ENCODE measurements around the gene MED23.
"Not testable (repeated sequence)": the region's sequence is repeated elsewhere in the genome, so short reads cannot be mapped to it uniquely, and the experiment has no call there.

The MED23 gene

DNA sequence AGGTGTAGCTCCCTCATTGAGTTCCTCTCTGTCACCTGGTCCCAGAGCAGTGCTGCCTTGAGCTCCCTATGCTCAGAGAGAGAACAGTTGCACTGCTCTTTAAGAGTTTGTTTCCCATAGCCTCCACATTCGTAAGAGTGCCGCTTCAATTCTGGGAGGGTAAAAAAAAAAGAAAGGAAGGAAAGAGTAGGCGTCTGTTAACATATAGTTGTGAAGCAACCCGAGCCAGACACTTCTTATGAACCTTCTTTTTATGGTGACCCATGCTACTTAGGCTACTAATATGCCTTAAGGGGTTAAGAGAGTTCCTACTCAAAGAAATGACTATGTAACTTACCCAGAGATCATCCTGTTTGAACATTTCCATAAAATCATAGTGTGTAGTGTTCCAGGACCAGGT, 59.3 kb downstream of the MED23 start:
- no peak for DNase-seq

DNA sequence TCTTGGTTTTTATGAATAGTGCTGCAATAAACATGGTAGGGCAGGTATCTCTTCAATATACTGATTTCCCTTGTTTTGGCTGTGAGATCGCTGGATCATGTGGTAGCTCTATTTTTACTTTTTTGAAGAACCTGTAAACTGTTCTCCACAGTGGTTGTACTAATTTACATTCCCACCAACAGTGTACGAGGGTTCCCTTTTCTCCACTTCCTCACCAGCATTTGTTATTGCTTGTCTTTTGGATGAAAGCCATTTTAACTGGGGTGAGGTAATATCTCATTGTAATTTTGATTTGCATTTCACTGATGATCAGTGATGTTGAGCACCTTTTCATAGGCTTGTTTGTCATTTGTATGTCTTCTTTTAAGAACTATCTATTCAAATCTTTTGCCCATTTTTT, 63.0 kb downstream of the MED23 start:
- no peak for DNase-seq

DNA sequence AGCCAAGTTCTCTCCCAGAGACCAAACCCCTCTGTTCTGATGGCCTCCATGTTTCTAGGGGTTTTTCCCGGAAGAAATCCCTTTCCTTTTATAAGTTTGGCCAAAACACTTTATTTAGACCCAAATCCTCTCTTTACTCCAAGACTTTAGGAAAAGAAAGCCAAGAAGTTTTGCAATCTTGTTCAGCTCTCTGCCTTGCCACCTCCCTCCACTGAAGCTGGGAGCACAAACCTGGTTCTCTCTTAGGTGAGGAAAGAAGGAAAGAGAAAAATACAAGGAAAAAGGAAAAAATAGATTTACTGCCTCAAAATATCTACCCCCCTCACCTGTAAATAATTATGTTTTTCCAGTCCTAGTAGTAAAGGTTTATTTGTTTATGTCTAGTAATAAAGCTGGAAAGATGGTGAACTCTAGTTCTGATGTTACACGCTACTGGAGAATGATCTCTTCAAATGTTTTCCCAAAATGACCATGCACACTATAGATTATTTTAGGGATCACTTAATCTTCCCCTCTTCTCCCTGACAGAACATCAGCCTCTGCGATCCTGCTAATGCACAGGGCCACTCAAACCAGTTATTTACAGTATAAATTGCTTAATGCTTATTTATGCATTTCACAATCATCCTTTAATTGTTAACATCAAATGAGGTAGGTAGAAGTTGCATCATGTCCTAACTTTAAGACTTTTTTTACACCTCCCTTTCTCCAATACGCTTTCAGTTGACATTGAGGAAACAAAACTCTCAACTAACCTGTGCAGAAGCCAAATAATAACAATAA, 65.9 kb downstream of the MED23 start:
- no peak for DNase-seq

DNA sequence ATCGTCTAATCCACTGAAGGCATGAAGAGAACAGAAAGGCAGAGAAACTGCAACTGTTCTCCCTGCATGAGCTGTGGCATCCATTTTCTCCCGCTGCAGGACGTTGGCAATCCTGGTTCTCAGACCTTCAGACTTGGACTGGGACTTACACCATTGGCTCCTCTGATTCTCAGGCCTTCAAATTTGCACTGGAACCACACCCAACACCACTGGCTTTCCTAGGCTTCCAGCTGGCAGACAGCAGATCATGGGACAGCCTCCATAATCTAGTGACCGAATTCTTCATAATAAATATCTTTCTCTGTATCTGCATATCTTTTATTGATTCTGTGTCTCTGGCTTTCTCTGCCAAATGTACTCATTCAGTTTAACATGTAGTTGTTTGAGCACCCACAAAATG, 69.1 kb downstream of the MED23 start:
- DNase-seq = no peak

DNA sequence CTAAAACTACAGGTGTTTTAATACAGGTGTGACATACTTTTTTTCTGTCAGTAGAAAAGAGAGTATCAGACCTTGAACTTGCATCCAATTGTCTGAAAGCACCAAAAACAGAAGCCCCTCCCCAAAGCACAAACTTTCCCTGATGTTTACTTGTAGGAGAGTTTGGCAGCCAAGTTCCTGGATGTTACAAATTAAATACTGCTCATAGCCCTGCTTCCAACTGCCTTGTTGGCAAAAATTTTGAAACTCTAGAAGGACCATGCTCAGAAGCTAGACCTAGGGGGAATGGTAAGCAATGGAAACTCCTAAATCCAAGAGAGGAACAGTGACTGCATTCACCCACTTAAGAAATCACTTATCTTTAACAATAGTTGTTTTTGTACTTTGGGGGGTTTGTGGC, 72.0 kb downstream of the MED23 start:
- DNase-seq = no peak

DNA sequence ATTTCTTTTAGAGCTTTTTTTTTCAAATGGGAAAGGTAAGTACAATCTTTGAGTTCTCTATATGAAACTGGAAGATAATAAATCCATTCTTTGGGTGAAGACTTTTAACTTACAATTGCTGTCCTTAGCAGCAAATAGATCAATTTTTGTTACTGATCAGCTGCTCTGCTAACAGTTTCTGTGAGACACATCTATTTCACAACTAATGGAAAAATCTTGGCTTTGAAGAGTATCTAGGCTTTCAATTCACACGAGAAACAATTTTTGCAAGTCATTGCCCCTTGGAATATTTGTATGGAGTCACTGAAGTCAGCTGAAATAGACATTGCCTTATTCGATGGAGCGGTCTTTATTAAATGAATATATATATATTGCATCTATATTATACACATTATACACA, 75.5 kb downstream of the MED23 start:
- no peak for DNase-seq

DNA sequence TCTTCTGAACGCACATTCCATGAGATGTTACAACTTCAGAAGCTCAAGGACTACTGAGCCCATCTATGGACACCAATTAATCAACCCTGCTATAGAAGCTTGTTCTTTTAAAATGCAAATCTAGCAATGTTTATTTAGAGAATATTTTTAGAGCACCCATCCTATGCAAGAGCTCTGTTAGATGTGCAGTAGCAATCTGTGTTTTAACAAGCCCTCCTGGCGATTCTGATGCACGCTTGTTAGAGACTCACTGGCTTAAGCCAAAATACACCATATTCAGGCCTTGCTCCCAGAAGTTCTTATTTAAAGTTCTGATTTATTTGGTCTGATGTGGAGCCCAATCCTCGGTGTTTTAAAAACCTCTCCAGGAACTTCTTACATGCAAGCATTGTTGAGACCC, 76.1 kb downstream of the MED23 start:
- no peak for DNase-seq

DNA sequence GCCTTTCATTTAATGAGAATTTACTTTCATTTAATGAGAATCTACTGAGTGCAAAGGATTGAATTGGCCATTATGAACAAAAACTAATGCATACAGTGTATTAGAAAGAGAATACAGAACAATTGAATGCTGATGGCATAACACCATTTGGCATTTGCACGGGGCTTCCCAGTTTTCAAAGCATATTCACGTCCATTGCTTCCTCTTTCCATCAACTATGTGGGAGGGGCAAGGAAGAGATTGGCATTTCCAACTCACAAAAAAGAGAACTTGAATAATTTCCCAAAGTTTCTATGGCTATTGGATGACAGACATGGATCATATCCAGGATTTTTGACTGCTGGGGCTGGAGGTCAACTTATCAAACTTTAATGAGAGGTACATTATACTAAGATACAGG, 78.2 kb downstream of the MED23 start:
- DNase-seq = no peak

DNA sequence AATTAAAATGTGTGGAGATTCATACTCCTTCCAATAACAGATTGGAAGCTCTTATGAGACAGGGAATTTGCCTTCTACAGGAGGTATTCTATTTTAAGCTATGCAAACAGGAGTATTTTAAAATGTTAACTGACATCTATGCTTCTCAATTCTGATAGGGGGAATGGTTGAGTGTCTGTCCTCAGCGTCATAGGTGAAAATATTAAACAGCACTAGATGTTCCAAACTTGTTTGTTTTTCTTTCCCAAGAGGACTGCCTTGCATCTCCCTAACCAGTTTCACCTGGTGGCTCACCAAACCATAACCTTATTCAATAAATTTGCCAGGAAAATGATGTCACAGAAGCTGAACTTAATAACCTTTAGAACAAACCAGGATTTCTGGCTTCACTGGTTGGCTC, 79.6 kb downstream of the MED23 start:
- no peak for DNase-seq

DNA sequence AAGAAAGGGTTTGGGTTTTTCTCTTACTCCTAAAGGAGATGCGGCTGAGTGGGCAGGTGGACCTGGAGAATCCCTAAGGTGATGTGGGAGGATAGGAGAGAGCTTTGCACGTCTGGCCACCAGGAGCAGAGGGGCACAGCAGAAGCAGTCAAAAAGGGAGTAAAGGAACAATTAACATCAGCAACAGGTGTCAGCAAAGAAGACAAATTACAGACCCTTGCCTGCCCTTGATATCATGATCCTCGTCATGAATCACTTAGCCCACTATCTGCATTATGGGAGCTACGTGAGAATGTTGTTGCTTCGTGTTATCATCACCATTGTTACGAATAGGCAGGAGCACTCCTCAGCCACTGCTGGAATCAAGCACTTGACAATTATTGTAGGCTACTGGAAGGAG, 80.6 kb downstream of the MED23 start:
- DNase-seq = no peak

DNA sequence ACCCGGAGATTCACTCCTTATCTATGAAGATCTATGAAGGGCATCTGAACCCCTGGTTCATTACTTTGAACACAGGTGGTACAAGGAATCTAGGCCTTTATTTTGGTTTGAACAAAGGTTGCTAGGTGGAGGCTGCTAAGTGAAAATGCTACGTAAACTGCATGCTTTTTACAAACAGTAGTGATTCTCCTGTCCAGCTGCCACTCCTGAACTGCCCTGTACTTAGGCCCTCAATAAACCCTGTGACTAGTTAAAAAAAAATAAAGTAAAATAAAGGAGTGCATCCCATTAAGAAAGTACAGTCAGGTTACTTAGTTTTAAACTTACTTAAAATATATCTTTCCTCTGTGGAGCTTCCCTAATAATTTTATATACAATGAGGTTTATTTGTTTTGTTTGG, 82.7 kb downstream of the MED23 start:
- DNase-seq = no peak

DNA sequence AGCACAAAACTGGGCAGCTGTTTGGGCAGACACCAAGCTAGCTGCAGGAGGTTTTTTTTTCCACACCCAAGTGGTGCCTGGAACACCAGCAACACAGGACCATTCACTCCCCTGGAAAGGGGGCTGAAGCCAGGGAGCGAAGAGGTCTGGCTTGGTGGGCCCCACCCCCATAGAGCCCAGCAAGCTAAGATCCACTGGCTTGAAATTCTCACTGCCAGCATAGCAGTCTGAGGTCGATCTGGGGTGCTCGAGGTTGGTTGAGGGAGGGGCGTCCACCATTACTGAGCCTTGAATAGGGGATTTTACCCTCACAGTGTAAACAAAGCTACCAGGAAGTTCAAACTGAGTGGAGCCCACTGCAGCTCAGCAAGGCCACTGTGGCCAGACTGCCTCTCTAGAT, 89.4 kb downstream of the MED23 start:
- not testable (repeated sequence) for DNase-seq

DNA sequence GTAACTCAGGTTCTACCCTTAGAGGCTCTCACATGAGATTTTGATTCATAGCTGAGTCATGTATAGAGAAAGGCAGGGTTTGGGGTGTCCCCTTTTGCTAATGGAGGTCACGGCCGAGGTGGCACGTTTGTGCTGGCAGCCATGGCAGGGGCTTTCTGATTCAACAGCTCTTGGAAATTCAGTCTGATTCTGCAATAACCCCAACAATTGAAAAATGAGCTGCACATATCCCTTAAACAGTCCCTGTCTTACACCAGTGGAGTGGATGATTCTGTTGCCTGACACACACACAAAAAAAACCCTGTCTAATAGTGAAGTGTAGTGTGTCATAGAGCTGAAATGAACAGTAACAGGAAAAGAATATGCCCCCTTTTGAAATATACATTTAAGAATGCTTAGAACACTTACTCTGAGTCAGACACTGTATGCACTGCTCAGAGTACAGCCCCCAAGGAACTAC, 95.4 kb downstream of the MED23 start:
- no peak for DNase-seq

DNA sequence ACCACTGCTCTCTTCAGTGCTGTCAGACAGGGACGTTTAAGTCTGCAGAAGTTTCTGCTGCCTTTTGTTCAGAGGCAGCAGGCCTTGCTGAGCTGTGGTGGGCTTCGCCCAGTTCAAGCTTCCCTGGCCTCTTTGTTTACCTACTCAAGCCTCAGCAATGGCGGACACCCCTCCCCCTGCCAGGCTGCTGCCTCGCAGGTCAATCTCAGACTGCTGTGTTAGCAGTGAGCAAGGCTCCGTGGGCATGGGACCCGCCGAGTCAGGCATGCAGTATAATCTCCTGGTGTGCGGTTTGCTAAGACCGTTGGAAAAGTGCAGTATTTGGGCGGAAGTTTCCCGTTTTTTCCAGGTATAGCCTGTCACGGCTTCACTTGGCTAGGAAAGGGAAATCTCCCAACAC, 96.4 kb downstream of the MED23 start:
- not testable (repeated sequence) for DNase-seq

DNA sequence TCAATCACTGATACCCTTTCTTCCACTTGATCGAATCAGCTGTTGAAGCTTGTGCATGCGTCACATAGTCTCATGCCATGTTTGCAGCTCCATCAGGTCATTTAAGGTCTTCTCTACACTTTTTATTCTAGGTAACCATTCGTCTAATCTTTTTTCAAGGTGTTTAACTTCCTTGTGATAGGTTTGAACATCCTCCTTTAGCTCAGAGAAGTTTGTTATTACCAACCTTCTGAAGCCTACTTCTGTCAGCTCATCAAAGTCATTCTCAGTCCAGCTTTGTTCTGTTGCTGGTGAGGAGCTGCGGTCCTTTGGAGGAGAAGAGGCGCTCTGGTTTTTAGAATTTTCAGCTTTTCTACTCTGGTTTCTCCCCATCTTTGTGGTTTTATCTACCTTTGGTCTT, 97.1 kb downstream of the MED23 start:
- DNase-seq = not testable (repeated sequence)

DNA sequence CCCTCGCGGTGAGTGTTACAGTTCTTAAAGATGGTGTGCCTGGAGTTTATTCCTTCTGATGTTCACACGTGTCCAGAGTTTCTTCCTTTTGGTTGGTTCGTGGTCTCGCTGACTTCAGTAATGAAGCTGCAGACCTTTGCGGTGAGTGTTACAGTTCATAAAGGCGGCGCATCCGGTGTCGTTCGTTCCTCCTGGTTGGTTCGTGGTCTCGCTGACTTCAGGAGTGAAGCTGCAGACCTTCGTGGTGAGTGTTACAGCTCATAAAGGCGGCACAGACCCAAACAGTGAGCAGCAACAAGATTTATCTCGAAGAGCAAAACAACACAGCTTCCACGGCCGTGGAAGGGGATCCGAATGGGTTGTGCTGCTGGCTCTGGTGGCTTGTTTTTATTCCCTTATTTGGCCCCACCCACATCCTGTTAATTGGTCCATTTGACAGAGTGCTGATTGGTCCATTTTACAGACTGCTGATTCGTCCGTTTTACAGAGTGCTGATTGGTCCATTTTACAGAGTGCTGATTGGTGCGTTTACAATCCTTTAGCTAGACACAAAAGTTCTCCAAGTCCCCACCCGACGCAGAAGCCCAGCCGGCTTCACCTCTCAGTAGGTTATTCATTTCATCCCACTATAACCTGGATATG, 103.2 kb downstream of the MED23 start:
- no peak for DNase-seq

DNA sequence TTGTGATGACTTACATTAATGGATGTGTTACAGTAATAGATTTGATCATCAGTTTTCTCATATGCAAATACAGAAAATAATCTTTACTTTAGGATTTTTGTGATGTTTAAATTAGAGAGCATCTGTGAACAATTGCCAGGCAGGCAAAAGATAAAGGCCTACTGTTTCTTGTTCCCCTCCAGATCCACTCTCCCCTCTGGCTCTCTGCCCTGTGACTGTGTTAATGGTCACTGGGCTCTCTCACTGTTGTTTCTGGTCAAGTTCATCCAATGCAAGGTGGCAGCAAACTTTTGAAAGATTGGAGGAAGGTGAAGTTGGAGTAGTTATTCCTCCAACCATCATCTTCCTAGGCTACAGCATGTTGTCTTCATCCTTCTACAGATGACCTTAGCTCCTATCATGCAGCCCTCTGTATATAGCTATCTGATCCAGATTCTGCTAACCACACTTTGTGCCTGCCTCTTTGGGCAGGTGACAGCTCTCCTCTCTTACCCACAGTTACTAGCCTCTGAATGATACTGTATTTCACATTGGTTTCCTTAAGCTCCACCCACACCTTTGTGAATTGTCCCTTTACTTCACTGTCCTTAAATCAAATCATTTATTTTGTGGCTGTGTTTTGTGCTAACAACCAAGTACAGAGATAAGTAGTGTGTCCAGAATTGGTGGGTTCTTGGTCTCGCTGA, 103.9 kb downstream of the MED23 start:
- DNase-seq = no peak

Data from bone marrow (tissue), 2 donors.